DOHH2 (cell line): ENCODE results near the gene PIK3C2B.

ENCODE experiments used
- H3F3A ChIP-seq: fragments of 200-600 bp; sonication (generic), shearing (Covaris generic); 2 replicates; pipeline ENCODE4 v1.6.0; 2016; ENCODE audit warnings: antibody characterized with exemption, mild to moderate bottlenecking; ENCODE audit not compliant: control insufficient read depth, insufficient read depth
- H3K27ac ChIP-seq: fragments of 200-600 bp; sonication (generic); 2 replicates; pipeline ENCODE4 v1.5.1; 2014; ENCODE audit warnings: low read depth, mild to moderate bottlenecking, low read length, moderate library complexity
- H3K27me3 ChIP-seq: fragments of 200-600 bp; sonication (generic); 2 replicates; pipeline ENCODE4 v1.6.1; 2014; ENCODE audit warnings: mild to moderate bottlenecking, low read length, mixed read lengths; ENCODE audit not compliant: control insufficient read depth
- H3K36me3 ChIP-seq: fragments of 200-600 bp; sonication (generic); 2 replicates; pipeline ENCODE4 v1.6.1; 2014; ENCODE audit warnings: mild to moderate bottlenecking, low read length, moderate library complexity, mixed read lengths; ENCODE audit not compliant: control insufficient read depth
- H3K4me1 ChIP-seq: fragments of 200-600 bp; sonication (generic); 2 replicates; pipeline ENCODE4 v1.6.1; 2014; ENCODE audit warnings: mild to moderate bottlenecking, low read length, mixed read lengths; ENCODE audit not compliant: control insufficient read depth
- H3K4me2 ChIP-seq: fragments of 200-600 bp; sonication (generic); 2 replicates; pipeline ENCODE4 v1.6.0; 2014; ENCODE audit warnings: mild to moderate bottlenecking, low read length, moderate library complexity
- H3K4me3 ChIP-seq: fragments of 200-600 bp; sonication (generic); 2 replicates; pipeline ENCODE4 v1.5.1; 2014; ENCODE audit warnings: mild to moderate bottlenecking, low read length, mixed read lengths
- H3K79me2 ChIP-seq: fragments of 200-600 bp; sonication (generic); 2 replicates; pipeline ENCODE4 v1.6.1; 2014; ENCODE audit warnings: mild to moderate bottlenecking, low read length, mixed read lengths; ENCODE audit not compliant: control insufficient read depth
- H3K9me2 ChIP-seq: fragments of 200-600 bp; sonication (generic); replicated peaks from 2 replicates; pipeline ENCODE4 v1.6.1; 2014; ENCODE audit warnings: mild to moderate bottlenecking, low read length, mixed read lengths; ENCODE audit not compliant: control insufficient read depth
- H3K9me3 ChIP-seq: fragments of 200-600 bp; sonication (generic); 2 replicates; pipeline ENCODE4 v1.6.1; 2014; ENCODE audit warnings: antibody characterized with exemption, low read length, mixed read lengths; ENCODE audit not compliant: control insufficient read depth, insufficient read depth
- H4K20me1 ChIP-seq: fragments of 200-600 bp; sonication (generic); 2 replicates; pipeline ENCODE4 v1.6.0; 2014; ENCODE audit warnings: low read depth, mild to moderate bottlenecking, antibody characterized with exemption, low read length, moderate library complexity; ENCODE audit not compliant: control insufficient read depth, insufficient read depth
- EZH2phosphoT487 ChIP-seq: fragments of 200-600 bp; sonication (generic); IDR thresholded peaks from 2 replicates; pipeline ENCODE4 v1.6.1; 2017; ENCODE audit warnings: borderline replicate concordance, mild to moderate bottlenecking, antibody characterized with exemption, low read length, moderate library complexity, mixed read lengths
- TF ChIP-seq, protein P1 (sequence below): fragments of 200-600 bp; sonication (generic); IDR thresholded peaks from one replicate; pipeline ENCODE4 v1.5.1; 2014; ENCODE audit warnings: antibody characterized with exemption, mild to moderate bottlenecking, low read depth, low read length; ENCODE audit not compliant: poor library complexity, severe bottlenecking

The PIK3C2B gene

DNA sequence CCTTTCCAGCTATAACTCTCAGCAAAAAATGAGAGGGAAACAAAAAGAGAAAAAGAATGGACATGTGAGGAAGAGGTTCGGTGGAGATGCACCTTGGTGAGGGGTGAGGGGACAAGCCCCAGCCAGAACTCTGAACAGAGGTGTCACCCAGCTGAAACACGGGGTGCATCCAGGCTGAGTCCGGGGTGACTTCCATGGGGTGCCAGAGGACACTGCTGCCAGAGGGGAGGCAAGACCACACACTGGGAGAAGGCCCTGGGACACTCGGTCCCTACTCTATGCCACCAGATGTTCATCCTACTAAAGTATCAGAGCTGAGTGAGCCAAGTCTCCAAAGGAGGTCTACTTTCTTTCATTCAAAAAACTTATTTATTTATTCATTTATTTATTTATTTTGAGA is 46.9 kb downstream of the PIK3C2B start:
- Histone ChIP-seq H3K9me3 (no peaks in the 10 kb centered on the region), H3F3A (no peaks in the 10 kb centered on the region), H4K20me1 (no peaks in the 10 kb centered on the region), H3K4me3 (no peak overlapping the region), H3K36me3 (peaks cover 5% of the 10 kb centered on the region; the same call in 1 of the 2 replicates), H3K27me3 (no peaks in the 10 kb centered on the region), H3K4me2 (no peak overlapping the region), H3K79me2 (no peaks in the 10 kb centered on the region), H3K4me1 (peaks cover 13% of the 10 kb centered on the region), H3K9me2 (no peaks in the 10 kb centered on the region), H3K27ac (no peak overlapping the region)
- TF ChIP-seq, protein P1, sequence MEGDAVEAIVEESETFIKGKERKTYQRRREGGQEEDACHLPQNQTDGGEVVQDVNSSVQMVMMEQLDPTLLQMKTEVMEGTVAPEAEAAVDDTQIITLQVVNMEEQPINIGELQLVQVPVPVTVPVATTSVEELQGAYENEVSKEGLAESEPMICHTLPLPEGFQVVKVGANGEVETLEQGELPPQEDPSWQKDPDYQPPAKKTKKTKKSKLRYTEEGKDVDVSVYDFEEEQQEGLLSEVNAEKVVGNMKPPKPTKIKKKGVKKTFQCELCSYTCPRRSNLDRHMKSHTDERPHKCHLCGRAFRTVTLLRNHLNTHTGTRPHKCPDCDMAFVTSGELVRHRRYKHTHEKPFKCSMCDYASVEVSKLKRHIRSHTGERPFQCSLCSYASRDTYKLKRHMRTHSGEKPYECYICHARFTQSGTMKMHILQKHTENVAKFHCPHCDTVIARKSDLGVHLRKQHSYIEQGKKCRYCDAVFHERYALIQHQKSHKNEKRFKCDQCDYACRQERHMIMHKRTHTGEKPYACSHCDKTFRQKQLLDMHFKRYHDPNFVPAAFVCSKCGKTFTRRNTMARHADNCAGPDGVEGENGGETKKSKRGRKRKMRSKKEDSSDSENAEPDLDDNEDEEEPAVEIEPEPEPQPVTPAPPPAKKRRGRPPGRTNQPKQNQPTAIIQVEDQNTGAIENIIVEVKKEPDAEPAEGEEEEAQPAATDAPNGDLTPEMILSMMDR = no peak
- no peak for TF ChIP-seq EZH2phosphoT487

DNA sequence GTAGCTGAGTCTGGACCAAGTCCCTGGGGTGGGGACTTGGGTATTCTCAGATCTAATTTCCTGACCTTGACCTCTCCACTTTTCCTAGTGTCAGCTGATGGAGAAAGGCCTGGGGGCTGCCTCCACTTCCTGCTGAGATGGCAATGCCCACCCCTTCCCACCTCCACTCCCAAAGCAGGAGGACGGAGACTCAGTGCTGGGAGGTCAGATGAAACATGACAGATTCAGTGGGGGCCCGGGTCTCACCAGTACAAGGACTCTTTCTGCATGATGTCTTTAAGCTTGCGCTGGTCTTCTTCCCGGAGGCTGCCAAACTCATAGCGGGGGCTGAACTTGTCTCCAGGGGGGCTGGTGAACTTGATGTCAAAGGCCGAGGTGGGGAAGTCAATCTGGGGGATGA is 47.4 kb downstream of the PIK3C2B start:
- Histone ChIP-seq H3F3A (no peaks in the 10 kb centered on the region), H3K4me2 (no peak overlapping the region), H4K20me1 (no peaks in the 10 kb centered on the region), H3K4me3 (no peak overlapping the region), H3K27me3 (no peaks in the 10 kb centered on the region), H3K9me3 (no peaks in the 10 kb centered on the region), H3K79me2 (no peaks in the 10 kb centered on the region), H3K4me1 (peaks cover 13% of the 10 kb centered on the region), H3K27ac (no peak overlapping the region), H3K36me3 (peaks cover 5% of the 10 kb centered on the region; the same call in 1 of the 2 replicates), H3K9me2 (no peaks in the 10 kb centered on the region)
- no peak for TF ChIP-seq EZH2phosphoT487
- TF ChIP-seq, protein P1 = no peak

DNA sequence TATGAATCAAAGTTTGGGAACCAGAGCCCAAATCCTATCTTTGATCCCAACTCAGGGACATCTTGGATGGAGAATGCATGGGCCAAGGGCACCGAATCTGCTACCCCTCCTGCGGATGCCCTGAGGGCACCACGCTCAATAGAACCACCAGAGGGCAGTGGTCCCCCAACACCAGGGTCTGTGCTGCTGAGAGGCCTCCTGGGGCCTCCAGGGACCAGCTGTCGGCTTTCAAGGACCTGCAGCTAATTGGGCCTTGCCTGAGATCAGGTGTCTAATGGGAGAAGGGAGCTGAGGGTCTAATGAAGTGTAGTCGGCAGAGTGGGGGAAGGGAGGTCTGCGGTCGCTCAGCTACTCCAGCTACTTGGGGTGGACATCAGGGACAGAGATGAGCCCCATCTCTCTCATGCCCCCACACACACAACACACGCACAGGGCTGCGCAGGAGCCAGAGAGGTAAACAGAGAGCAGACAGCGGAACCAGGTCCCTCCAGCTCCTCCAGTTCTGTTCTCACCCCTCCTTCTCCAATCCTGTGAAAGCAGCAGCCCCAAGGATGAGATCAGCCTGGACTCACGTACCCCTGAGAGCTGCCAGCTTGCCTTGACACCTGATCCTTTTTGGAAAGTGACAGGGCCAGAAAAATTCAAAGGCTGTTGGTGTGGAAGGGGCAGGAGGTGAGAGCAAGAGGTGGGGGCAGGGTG is 48.0 kb downstream of the PIK3C2B start:
- Histone ChIP-seq H3F3A (no peaks in the 10 kb centered on the region), H3K4me3 (no peak overlapping the region), H3K36me3 (peaks cover 5% of the 10 kb centered on the region; the same call in 1 of the 2 replicates), H4K20me1 (no peaks in the 10 kb centered on the region), H3K9me2 (no peaks in the 10 kb centered on the region), H3K4me1 (peaks cover 13% of the 10 kb centered on the region), H3K27me3 (no peaks in the 10 kb centered on the region), H3K79me2 (no peaks in the 10 kb centered on the region), H3K27ac (no peak overlapping the region), H3K9me3 (no peaks in the 10 kb centered on the region), H3K4me2 (peak overlapping the region; percentile 18)
- TF ChIP-seq, protein P1 = peak; percentile 56
- no peak for TF ChIP-seq EZH2phosphoT487
